Activated CD4-positive, alpha-beta T cell treated with anti-CD3 and anti-CD28 coated beads for 1 hour (primary cell): Measurements from ENCODE around the gene CBR3.
"Not testable (repeated sequence)": the region's sequence is repeated elsewhere in the genome, so short reads cannot be mapped to it uniquely, and the experiment has no call there.

Experiments
- DNase-seq: peaks from one replicate; pipeline ENCODE4 v3.0.0-alpha.2; 2020

CBR3 gene

DNA sequence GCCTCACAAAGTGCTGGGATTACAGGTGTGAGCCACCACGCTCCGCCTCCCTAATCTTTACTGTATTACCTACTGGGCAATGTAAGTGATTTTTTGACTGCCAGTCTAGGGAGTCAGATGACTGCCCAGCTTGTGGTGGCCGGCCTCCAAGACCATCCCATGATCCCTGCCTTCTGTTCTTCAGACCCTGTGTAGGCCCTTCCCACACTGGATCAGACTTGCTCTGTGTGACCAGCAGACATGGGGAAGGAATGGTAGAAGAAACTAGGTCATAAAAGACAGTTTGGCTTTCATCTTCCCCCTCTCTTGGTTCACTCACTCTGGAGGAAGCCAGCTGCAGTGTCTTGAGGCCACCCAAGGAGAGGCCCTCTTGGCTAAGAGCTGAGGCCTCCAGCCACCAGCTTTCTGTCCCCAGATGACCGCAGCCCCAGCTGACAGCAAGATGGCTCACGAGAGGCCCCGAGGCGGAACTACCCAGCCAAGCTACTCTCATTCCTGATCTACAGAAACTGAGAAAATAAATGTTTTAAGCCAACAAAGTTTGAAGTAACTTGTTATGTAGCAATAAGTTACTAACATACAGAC lies 14.5 kb upstream of the CBR3 start:
- DNase-seq: no peak

- DNase-seq: no peak
Measured at GRCh38 chr21:36122977-36123376, 11.9 kb upstream of the CBR3 start.

DNA sequence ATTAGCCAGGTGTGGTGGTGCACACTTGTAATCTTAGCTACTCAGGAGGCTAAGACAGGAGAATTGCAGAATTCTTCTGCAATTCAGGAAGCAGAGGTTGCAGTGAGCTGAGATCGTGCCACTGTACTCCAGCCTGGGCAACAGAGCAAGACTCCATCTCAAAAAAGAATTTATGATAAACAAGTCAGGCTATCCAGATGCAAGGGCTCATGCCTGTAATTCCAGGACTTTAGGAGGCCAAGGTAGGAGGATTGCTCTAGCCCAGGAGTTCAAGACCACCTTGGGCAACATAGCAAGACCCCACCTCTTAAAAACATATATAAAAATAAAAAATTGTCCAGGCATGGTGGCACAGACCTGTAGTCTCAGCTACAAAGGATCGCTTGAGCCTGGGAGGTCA lies 10.5 kb upstream of the CBR3 start:
- no peak for DNase-seq

GRCh38 chr21:36125512-36126207 lies 9.2 kb upstream of the CBR3 start:
- DNase-seq: peak; percentile 28

DNA sequence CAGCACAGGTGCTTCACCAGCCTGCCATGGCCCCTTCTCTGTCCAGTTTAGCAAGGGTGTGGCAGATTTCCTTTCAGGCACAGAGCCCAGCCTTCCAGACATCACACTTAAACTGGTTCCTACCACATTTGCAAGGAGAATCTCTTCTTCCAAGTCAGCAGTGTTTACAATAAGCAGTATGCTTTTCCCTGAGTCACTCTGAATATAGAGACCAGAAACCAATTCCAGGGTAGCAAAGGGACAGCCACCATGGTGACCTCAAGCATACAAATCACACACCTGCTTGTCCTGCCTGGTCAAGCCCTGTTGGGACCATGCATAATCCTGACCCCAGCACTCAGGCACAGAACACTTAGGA lies 8.7 kb upstream of the CBR3 start:
- DNase-seq: no peak

DNA sequence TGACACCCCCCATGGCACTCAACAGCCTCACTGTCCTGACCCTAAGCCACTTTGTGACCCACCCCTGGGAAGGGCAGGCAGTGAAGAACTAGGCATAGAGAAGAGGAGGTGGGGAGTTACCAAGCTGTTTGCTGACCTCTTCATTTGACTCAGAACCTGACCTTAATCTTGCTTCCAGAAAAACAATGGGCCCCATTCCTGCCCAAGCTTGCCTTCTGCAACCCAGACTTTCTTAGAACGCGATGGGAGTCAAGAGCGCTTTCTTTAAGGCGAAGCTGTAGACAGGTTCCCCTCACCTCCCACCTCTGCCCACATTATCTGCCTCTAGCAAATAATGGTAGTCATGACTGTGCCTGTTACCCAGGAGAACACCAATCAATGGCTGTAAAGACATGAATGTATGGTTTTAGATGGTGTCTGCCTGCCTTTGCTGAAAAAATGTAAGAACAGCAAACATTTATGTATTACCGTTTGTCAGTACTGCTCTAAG lies 8.2 kb upstream of the CBR3 start:
- DNase-seq: no peak

DNA sequence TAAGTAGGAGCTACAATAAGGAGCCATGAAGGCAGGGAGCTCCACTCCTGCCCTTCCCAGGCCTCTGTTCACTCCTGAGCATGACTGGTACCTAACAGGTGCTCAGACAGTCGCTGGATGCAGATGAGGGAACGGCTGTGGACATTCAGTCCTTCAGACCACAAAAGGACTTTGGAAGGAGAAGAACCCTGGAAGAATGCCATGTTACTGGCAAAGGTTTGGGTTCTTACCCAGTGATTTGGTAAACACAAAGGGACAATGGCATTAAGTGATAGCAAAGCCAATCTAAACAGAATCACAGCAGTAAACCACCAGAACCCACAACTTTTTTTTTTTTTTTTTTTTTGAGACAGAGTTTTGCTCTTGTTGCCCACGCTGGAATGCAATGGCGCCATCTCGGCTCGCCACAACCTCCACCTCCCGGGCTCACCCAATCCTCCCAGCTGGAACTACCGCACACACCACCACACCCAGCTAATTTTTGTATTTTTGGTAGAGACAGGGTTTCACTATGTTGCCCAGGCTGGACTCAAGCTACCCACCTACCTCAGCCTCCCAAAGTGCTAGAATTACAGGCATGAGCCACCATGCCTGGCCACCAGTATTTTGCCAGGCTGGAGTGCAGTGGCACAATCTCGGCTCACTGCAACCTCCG lies 7.5 kb upstream of the CBR3 start:
- no peak for DNase-seq

- DNase-seq: no peak
Measured at GRCh38 chr21:36127977-36128376, 6.9 kb upstream of the CBR3 start.

GRCh38 chr21:36129219-36129618 lies 5.7 kb upstream of the CBR3 start:
- DNase-seq: no peak

- DNase-seq: not testable (repeated sequence)
Measured at GRCh38 chr21:36130414-36130762, 4.5 kb upstream of the CBR3 start.

DNA sequence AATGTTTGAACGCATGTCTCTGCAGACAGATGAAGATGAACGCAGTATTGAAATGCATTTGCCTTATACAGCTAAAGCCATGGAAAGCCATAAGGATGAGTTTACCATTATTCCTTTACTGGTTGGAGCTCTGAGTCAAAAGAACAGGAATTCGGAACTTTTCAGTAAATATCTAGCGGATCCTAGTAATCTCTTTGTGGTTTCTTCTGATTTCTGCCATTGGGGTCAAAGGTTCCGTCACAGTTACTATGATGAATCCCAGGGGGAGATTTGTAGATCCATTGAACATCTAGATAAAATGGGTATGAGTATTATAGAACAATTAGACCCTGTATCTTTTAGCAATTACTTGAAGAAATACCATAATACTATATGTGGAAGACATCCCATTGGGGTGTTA lies 4.0 kb upstream of the CBR3 start:
- not testable (repeated sequence) for DNase-seq

DNA sequence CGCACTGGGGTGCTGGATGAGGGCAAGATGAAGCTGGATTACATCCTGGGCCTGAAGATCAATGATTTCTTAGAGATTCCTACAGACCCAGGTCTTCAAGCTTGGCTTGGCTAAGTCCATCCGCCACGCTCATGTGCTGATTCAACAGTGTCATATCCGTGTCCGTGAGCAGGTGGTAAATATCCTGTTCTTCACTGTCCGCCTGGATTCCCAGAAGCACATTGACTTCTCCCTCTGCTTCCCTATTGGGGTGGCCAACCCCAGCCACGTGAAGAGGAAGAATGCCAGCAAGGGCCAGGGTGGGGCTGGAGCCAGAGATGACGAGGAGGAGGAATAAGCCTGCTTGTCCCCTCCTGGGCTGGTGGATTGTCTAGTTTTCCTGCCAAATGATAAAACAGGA lies 2.2 kb upstream of the CBR3 start:
- no peak for DNase-seq

DNA sequence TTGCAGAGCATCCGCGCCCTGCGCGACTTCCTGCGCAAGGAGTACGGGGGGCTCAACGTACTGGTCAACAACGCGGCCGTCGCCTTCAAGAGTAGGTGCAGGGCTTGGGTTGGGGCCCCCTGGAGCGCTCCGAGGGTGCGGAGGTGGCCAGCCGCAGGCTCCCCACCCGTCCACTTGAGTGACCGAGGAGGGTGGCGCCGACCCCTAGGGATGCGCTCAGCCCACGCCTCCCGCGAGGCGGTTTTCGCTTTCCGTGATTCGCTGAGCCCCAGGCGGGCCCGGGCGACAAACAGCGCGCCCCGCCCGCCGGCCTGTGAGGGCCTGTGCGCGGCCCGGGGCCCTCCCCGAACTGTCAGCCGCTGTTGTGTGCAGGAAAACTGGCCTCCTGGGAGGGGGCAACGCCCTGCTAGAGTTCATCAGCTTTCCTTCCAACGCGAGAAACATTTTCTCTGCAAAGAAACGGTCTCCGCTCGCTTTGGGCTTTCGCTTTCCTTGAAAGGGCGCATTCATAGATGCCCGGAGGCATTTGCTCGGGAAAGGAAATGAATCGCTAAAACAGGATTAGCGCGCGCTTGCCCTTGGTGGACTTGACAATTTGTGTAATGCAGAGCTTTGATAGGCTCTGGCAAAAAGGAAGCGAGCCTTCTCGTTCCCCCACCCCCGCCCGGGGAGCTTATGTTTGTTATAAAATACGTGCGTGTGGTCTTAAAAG lies 668 bp downstream of the CBR3 start:
- DNase-seq: peak; percentile 33

- not testable (repeated sequence) for DNase-seq
Measured at GRCh38 chr21:36139791-36140190, 4.9 kb downstream of the CBR3 start.

- DNase-seq: peak; percentile 76
Measured at GRCh38 chr21:36141513-36141925, 6.6 kb downstream of the CBR3 start.

- not testable (repeated sequence) for DNase-seq
Measured at GRCh38 chr21:36144233-36144632, 9.4 kb downstream of the CBR3 start.

DNA sequence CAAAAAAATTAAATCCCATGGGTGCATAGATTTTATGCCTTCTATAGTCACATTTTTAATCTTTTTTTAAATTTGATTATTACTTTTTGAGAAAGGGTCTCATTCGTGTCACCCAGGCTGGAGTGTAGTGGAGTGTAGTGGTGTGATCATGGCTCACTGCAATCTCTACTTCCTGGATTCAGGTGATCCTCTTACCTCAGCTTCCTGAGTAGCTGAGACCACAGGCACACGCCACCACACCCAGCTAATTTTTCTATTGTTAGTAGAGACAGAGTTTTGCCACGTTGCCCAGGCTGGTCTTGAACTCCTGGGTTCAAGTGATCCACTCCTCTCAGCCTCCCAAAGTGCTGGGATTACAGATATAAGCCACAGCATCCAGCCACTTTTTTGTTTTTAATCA lies 10.4 kb downstream of the CBR3 start:
- DNase-seq: no peak

DNA sequence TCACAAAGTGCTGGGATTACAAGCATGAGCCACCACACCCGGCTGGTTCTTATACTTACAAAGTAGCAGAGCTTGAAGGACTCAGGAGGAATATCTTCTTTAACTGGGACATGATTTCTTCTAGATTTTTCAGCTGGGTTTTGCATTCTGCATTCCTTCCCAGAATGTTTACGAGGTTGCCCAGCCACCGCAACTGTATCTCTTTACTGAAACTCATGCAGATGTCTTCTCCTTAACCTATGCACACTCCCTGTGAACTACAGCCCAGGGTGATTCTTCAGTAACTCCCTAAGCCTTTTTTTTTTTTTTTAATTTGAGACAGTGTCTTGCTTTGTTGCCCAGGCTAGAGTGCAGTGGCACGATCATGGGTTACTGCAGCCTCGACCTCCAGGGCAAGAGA lies 13.0 kb downstream of the CBR3 start:
- no peak for DNase-seq

- DNase-seq: no peak
Measured at GRCh38 chr21:36148886-36149285, 14.0 kb downstream of the CBR3 start.

DNA sequence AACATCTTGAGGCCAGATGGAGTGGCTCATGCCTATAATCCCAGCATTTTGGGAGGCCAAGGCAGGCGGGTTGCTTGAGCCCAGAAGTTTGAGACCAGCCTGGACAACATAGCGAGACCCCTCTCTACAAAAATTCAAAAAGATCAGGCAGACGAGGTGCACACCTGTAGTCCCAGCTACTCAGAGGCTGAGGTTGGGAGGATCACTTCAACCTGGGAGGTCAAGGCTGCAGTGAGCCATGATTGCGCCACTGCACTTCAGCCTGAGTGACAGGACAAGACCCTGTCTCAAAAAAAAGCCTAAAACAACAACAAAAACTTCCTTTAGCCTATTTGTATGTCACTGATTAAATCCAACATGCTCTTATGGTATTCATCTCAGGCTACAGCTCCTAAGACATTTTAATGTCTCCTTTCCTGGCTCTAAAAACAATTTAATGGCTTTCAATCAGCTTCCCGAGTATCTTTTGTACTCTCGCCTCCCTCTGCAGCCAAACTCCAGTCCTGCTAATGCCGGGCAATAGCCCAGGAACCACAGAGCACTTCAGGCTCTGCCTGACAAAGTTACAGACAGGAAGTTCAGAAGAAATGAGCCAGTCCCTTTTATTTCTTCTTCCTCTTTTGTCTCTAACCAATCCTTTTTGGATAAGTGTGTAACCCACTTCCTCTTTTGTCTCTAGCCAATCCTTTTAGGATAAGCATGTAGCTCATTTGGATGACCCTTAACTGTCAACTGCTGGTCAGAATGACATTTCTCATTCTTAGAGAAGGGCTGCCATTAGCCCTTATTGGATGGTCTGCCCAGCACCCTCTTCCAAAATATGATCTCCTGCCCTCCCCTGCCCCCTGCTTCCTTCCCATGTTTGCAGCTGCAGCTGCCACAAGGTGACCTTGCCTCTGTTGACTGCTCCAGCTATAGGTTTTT lies 15.2 kb downstream of the CBR3 start:
- no peak for DNase-seq

DNA sequence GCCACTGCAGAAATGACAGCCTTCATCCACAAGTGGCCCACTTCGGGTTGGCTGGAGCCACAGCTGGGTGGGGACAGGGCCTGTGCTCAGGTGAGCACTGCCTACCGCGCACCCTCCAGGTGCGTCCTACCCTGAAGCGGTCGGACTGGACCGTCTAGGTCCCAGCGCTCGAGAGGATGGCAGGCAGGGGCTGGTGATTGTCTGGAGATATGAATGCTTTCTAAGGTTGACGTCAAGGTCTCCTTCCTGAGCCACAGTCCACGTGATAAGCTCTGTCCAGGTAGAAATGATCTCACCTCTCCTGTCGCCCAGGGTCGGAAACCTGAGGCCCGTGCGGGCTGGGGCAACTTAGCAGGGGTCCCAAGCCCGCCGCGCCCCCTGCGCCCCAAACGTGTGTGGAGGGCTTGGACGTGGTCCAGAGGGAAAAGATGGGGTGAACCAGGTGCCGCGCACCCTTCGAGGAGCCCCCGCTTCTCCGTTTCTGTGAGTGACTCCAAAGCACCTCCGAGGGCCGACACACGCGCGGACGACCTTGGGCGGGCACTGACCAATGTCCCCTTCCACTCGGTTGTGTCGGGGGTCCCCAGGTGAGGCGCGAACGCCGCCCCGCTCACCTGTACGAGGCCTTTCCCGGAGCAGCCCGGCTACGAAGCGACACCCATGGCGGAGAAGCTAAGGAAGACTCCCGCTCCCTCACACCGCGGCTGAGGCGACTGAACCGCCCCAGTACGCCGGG lies 20.9 kb downstream of the CBR3 start:
- no peak for DNase-seq

DNA sequence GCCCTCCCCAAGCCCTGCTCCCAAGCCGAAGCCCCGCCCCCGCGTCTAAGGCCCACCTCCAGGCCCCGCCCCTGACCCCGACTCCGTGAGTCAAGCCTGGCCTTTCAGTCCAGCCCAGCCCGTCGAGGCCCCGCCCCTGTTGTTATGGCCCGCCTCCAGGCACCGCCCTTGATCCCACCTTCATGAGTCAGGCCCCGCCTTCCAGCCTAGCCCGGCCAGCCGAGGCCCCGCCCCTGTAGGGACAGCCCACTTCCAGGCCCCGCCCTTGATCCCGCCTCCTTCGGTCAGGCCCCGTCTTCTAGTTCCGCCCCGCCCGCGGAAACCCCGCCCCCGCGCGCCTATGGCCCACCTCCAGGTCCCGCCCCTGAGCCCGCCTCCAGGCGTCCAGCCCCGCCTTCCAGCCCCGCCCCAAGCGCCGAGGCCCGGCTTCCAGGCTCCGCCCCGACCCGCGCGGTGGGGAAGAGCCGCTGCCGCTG lies 21.5 kb downstream of the CBR3 start:
- peak; percentile 100 for DNase-seq
